HUDEP-2 (cell line): ENCODE data around the gene TCEAL3.
"Not testable (repeated sequence)": the region's sequence is repeated elsewhere in the genome, so short reads cannot be mapped to it uniquely, and the experiment has no call there.

Experiments used
- DNase-seq, 76 experiments: peaks; one replicate each; lab custom pipeline; 2025; ENCODE audit not compliant: unreplicated experiment in 76 of 76; lab: John Stamatoyannopoulos, UW

TCEAL3 gene

DNA sequence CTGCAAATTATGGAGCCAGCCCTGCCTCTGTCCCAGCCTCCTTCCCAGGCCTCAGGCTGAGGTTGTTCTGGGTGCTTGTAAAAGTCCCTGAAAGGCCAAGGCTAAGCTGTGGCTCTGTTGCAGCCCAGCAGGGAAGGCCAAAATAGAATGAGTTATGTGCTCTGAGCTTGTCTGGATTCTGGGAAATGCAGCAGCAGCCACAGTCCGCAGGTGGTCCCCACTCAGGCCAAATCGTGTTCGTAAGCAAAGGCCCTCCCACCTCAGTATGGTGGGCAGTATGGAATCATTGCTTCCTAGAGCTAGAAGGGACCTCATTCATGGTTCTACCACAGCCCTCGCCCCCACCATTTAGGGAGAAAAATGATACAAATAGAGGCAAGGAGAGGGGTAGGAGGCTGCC is 16.3 kb downstream of the TCEAL3 start:
- no peak for DNase-seq

DNA sequence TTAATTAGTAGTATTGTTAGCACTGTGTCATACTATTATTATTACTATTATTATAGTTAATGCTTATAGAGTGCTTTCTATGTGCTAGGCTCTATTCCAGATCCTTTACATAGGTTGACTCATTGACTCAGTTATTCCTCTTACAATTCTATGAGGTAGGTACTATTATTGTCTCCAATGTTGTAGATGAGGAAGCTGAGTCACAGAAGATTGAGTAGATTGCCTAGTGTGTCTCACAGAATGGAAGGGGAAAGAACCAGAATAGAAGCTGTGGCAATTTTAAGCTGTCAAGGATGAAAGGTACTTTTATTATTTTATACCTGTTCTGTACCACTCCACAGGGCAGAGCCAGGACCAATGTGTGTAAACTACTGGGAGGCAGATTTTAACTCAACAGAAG is 19.1 kb downstream of the TCEAL3 start:
- DNase-seq, result no peak

- DNase-seq, result peak in 40 of 76 experiments; percentile 0 to 39 (median 6)
Observed at GRCh38 chrX:103628386-103629317, 20.9 kb downstream of the TCEAL3 start, which contains the start of gene TCEAL1. Gene TCEAL1 (plus strand): TSS chrX:103628975. CDS start chrX:103629917, 942 bp downstream.

GRCh38 chrX:103629318-103630170 is 21.8 kb downstream of the TCEAL3 start:
- DNase-seq, result peak in 40 of 76 experiments; percentile 0 to 35 (median 10)

- no peak for DNase-seq
Observed at GRCh38 chrX:103630171-103630511, 22.4 kb downstream of the TCEAL3 start.

- no peak for DNase-seq
Observed at GRCh38 chrX:103631145-103631544, 23.4 kb downstream of the TCEAL3 start.

GRCh38 chrX:103635436-103635835 is 27.7 kb downstream of the TCEAL3 start:
- no peak for DNase-seq

- no peak for DNase-seq
Observed at GRCh38 chrX:103637604-103638338, 30.0 kb downstream of the TCEAL3 start.

- DNase-seq, result not testable (repeated sequence)
Observed at GRCh38 chrX:103638479-103639346, 30.9 kb downstream of the TCEAL3 start.

DNA sequence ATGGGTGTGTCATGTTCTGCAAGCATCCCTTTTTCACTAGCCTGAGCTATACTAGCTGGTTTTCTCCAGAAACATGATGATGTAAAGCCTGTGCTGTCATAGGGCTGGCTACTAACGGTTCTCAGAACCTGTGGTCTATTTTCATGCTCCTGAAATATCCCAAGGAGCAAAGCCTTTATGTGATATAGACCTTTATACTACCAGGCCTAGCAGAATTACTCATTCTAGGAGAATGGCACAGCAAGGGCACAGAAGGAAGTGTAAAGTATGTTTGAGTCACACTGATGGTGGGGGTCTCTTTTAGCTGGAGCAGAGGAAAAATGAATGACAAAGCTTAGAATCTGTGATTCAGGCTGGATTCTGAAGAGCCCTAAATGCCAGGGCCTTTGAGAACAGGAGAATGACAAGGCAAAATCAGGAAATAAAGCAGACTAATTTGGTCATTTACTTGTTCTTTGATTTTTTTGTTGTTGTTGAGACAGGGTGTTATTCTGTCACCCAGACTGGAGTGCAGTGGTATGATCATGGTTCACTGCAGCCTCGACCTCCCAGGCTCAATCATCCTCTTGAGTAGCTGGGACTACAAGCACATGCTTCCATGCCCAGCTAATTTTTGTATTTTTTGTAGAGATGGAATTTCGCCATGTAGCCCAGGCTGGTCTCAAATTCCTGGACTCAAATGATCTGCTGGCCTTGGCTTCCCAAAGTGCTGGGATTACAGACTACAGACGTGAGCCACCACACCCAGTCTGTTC is 32.8 kb downstream of the TCEAL3 start:
- DNase-seq, result no peak

- DNase-seq, result no peak
Observed at GRCh38 chrX:103644125-103644524, 36.4 kb downstream of the TCEAL3 start.

DNA sequence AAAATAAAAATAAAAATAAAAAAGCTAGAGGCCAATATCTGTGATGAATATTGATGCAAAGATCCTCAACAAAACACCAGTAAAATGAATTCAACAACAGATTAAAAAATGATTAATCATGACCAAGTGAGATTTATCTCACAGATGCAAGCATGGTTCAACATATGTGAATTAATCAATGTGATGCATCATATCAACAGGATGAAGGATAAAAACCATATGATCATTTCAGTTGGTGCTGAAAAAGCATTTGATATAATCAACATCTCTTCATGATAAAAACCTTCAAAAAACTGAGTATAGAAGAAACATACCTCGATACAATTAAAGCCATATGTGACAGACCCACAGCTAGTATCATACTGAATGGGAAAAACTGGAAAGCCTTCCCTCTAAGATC is 39.9 kb downstream of the TCEAL3 start:
- no peak for DNase-seq

DNA sequence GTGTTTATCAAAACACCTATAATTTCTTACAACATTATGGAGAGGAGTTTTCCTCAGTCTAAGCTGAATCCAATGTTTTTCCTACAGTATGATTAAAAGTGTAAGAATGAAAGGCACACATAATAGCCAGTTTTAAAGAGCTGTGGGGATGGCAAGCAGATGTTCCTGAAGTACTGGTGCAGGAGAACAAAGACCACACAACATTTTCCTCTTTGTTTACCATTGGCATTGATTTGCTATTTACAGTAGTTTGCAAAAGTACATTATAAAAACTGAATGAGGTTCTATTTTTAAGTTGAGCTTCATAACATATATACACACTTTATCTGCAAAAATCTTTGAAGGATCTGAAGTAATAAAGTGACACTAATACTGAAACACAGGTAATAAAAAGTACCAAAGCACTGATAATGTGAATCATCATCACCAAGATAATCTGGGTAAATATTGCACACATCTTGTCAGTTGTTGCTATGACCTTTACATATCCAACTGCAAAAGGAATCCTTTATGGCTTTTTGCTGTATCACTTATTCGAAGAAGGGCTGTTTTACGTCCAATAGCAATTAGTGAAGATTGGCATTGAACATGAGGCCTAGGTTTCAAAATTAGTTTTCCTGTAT is 43.5 kb downstream of the TCEAL3 start:
- no peak for DNase-seq

DNA sequence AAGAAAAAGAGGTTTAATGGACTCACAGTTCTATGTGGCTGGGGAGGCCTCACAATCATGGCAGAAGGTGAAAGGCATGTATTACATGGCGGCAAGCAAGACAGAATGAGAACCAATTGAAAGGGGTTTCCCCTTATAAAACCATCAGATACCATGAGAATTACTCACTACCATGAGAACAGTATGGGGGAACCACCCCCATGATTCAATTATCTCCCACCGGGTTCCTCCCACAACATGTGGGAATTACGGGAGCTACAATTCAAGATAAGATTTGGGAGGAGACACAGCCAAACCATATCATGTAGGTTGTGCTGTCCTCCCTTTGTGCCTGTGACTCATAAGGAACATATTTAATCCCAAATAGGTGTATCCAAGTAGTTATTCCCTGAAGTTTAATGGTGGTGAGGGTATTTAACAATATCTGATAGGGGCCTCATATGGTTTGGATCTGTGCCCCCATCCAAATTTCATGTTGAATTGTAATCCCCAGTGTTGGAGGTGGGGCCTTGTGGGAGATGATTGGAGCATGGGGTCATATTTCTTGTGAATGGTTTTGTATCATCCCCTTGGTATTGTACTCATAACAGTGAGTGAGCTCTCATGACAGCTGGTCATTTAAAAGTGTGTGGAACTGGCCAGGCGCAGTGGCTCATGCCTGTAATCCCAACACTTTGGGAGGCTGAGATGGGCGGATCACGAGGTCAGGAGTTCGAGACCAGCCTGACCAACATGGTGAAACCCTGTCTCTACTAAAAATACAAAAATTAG is 47.7 kb downstream of the TCEAL3 start:
- not testable (repeated sequence) for DNase-seq

DNA sequence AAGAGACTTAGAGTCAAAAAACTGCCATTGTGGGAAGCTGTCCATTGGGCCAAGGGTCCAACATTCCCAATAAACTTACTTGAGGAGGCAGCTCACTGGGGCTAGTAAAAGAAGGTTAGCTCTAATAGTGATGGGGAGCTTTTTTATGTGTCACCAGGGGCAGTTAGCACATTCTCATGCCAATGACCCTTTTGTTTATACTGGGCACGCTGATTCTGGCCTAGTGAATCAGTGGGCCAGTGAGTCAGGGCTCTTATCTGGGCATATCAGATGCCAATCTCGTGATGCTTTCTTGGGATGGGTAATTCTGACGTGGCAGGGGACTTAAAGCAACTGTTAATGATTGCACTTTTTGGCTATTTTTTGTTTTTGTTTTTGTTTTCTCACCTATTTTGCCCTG is 48.9 kb downstream of the TCEAL3 start:
- DNase-seq, result peak in 1 of 76 experiments; percentile 0

GRCh38 chrX:103657066-103657465 is 49.3 kb downstream of the TCEAL3 start:
- DNase-seq, result not testable (repeated sequence)

DNA sequence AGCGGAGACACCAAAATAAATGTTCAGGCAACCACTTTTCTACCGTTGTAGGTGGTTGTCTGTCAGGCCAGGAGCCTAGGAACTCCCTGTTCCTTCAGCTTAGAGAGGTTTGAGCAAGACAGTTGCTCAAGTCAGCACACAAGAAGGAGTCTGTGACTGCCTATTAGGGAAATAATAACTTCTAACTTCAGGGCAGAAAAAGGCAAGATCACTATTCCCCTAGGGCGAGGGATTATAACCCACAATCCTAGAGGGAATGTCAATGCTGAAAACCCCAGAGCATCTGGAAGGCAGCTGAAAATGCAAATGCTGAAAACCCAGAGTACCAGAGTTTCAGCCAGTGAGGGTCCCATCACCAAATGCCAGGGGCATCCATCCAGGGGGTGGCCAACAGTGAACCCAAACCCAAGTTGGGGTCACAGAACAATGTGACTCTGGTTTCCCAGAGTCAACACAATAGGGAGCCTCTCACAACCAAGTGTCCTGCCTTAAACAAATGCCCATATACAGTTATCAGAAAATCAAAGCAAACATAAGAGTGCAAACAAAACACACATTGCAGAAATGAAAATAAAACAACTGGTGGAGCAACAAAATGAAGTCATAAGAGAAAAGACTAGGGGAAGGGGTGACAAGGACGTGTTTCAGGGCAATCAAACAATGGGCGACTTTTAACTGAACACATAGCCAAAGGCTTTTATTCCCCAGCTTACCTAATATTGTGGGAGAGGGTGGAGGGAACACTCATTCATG is 51.1 kb downstream of the TCEAL3 start:
- no peak for DNase-seq
